GM19328 (cell line): Measurements from ENCODE around the gene TMIGD2.

Experiments used
- ATAC-seq: cut with Tn5 transposase; IDR thresholded peaks from one replicate; pipeline ENCODE4 v1.9.1; 2021; ENCODE audit warnings: mild to moderate bottlenecking, moderate library complexity; ENCODE audit not compliant: unreplicated experiment

The TMIGD2 gene

DNA sequence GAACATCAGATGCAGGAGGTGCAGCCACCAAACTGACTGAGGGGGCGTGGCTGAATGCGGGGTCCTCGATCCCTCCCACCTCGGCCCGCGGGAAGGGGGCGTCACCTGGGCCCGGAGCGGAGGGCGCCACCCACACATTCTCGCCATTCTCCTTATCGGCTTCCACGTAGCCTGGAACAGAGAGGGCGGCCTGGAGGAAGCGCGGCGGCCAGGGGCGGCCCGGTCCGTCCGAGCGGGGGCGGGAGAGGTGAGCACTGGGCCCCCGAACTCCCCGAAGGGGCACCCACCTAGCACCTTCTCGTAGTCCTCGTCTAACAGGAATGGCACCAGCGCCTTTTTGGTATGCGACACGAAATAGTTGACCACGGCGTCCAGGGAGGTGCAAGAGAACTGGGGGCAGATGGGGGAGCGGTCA is 24.7 kb upstream of the TMIGD2 start:
- ATAC-seq, result no peak

- ATAC-seq, result no peak
Observed at GRCh38 chr19:4326215-4326836, 24.1 kb upstream of the TMIGD2 start.

- ATAC-seq, result no peak
Observed at GRCh38 chr19:4324228-4324627, 22.0 kb upstream of the TMIGD2 start.

DNA sequence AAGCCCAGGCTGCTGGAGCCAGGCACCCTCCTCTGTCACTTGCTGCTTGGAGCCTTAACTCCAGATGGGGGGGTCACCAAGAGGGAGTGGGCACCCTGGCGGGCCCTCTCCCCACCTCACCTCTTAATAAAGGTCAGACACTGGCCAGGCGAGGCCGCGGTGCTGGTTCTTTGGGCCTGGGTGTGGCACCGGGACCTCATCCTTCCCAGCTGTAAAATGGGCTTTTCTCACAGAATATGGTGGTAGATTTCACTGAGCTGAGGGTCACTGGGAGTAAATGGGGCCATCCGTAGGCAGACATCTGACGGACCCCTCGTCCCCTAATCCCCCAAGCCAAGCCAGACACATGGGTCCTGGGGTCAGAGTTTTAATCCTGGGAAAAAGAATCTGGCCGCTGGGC is 21.5 kb upstream of the TMIGD2 start:
- no peak for ATAC-seq

DNA sequence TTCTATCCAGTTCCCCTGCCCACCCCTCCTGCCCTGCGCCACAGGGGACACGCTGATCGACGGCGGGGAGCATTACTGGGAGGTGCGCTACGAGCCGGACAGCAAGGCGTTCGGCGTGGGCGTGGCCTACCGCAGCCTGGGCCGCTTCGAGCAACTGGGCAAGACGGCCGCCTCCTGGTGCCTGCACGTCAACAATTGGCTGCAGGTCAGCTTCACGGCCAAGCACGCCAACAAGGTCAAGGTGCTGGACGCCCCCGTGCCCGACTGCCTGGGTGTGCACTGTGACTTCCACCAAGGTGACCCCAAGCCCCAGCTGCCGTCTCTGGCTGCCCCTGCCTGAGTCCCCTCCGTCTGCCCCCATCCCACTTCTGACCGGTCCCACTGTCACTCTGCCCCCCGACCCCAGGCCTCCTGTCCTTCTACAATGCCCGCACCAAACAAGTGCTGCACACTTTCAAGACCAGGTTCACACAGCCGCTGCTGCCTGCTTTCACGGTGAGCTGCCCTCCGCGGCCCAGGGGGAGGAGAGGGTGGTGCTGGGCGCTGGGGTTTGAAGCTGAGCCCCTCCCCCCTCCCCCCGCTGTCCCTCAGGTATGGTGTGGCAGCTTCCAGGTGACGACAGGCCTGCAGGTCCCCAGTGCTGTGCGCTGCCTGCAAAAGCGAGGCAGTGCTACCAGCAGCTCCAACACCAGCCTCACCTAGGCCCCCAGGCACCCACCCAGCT is 20.9 kb upstream of the TMIGD2 start:
- ATAC-seq, result no peak

GRCh38 chr19:4320419-4320818 is 18.2 kb upstream of the TMIGD2 start:
- ATAC-seq, result no peak

DNA sequence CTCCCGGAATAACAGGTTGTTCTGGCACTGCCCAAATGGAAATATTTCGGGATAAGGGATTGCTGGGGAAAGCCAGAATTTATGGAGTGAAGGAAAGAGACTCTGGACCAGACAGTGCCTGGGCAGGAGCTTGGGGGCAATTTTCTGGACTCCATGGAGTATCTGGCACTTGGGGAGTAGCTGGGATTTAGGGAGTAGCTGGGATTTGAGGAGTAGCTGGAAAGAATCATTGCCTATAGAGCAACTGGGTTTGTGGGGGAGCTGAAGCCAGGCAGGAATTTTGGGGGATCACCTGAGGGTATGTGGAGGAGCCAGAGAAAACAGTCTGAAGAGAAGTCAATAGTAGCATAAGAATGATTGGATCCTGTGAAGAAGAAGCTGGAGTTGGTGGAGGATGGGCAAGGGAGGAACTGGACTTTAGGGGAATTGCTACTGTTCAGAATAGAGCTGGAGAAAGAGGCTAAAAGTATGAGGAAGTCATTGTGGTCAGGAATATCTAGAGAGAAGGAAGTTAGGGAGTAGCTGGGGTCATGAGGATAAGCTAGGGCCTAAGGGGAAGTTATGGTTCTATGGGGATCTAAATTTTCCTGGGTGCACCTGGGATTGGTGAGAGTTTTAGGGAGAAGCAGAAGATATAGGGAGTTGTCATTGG is 17.0 kb upstream of the TMIGD2 start:
- no peak for ATAC-seq

DNA sequence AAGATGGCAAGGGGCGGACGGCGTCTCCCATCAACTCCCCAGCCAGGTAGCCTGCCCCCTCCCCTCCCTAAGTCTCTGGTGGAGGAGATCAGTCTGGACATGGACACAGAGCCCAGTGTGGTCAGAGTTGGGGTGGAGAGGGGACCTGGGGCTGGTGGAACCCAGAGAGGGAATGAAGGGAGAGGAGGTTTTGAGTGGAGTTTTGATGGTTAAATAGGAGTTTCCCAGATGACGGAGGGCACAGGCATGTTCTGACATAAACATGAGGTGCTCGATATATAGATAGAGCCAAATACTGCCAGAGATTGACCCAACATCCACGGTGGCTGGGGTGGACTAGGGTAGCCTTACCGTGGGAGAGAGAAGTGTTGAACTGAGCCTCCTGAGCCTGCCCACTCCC is 16.3 kb upstream of the TMIGD2 start:
- no peak for ATAC-seq

GRCh38 chr19:4316956-4317355 is 14.8 kb upstream of the TMIGD2 start:
- no peak for ATAC-seq

- no peak for ATAC-seq
Observed at GRCh38 chr19:4313847-4314490, 11.8 kb upstream of the TMIGD2 start.

- ATAC-seq, result no peak
Observed at GRCh38 chr19:4310247-4311121, 8.3 kb upstream of the TMIGD2 start.

DNA sequence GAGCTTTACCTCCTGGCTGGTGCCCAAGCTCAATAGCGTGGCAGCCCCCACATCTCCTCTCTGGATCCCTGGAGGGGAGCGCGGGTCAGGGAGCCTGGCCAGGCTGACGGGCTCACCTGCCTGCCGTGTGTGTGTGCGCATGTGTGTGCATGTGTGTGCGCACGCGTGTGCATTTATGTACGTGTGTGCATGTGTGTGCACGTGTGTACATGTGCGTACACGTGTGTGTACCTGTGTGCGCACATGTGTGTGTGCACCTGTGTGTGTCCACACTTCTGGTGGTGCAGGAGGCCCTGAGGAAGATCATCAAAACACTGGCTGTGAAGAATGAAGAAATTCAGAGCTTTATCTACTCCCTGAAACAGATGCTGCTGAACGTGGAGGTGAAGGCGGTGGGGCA is 3.5 kb upstream of the TMIGD2 start:
- no peak for ATAC-seq

- no peak for ATAC-seq
Observed at GRCh38 chr19:4305257-4305612, 3.0 kb upstream of the TMIGD2 start.

DNA sequence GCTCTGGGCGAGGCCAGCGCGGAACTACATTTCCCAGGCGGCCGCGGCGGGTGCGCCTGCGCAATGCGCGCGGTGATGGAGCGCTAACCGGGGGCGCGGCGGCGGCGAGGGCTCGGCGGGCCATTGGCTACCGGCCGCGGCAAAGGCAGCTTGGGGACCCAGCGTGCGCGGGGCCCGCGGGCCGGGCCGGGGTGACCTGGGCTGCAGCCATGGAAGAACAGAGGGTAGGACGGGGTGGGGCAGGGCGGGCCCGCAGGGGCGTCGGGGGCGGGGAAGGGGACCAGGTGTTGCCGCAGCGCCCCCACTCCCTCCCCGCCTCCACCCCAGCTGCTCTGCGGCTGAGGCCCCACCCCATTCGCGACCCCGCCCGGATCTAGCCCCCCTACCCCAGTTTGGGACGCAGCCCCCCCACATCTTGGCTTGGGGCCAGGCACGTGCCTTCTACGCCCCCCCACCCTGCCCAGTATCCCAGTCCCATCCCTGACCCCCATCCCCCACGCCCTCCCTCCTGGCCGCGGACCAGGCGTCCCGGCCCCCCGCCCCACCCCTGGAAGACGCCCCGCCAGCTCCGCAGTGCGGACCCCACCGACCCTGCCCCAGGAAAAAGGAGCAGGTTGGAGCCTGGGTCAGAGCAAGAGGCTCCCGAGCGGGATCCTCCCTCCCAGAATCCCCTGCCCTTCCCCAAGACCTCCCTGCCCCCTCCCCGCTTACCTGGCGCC is 2.5 kb upstream of the TMIGD2 start, which contains the start of gene FSD1:
TSS of gene FSD1 (plus strand) at position 61 of the 719 bp plus-strand sequence. CDS start at position 210, 149 bp downstream.
- ATAC-seq, result no peak

- no peak for ATAC-seq
Observed at GRCh38 chr19:4303819-4304537, 1.8 kb upstream of the TMIGD2 start.

DNA sequence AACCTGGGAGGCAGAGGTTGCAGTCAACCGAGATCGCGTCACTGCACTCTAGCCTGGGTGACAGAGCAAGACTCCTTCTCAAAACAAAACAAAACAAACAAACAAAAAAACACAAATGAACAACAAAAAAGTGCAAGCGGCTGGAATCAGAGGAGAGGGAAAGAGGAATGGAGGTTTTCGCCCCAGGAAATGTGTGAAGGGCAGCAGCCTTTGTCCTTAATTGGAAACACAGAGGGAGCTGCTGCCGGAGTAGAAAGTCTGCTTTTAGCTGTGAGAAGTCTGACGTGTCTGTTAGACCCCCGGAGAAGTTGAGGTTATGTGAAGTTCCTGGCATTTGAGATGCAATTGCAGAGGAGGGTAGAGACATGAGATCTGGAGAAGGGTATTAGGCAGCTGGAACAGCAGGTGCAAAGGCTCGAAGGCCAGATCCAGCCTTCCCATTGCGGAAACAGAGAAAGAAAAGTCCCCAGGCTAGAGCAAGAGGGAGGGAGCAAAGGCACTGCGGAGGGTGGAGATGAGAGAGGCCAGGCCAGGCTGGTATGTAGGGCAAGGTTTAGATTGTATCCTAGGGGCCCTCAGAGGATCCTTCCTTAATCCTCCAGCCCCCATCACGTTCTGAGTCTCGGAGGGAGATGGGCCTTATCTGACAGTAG is 473 bp downstream of the TMIGD2 start:
- ATAC-seq, result no peak

DNA sequence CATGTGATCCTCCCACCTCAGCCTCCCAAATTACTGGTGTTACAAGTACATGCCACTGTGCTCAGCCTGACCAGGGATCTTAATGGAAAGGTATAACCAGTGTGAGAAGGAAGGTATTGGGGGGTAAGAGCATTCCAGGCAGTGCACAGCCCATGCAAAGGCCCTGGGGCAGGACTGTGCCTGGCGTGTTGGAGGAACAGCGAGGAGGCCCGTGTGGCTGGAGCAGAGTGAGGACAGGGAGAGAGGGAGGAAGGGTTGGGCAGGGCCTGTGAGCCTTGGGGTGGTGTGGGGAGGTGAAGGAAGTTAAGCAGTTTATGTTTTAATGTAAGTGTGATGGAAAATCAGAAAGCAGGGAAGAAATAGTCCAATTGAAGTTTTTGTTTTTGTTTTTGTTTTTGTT is 1.6 kb downstream of the TMIGD2 start:
- no peak for ATAC-seq

- ATAC-seq, result no peak
Observed at GRCh38 chr19:4298810-4299550, 3.2 kb downstream of the TMIGD2 start.
